HEK293T (cell line): ENCODE results near the gene WWOX.

Experiments
- CTBP1 ChIP-seq: fragments of 450-650 bp; IDR thresholded peaks from 2 replicates; pipeline ENCODE4 v1.6.1; 2016; ENCODE audit warnings: borderline replicate concordance
- ELF4 ChIP-seq: fragments of 450-650 bp; IDR thresholded peaks from 2 replicates; pipeline ENCODE4 v1.6.1; 2017; ENCODE audit warnings: antibody characterized with exemption
- L3MBTL2 ChIP-seq: fragments of 450-650 bp; conservative IDR thresholded peaks from 2 replicates; pipeline ENCODE4 v1.6.1; 2016; ENCODE audit warnings: mild to moderate bottlenecking
- SP1 ChIP-seq: fragments of 450-650 bp; IDR thresholded peaks from 2 replicates; pipeline ENCODE4 v1.6.1; 2017

GRCh38 chr16:78458588-78458987, 359.1 kb downstream of the WWOX start:
- TF ChIP-seq CTBP1 (no peak), L3MBTL2 (no peak), ELF4 (no peak), SP1 (no peak)
